ENCODE measurements around the gene HEATR5A. TPM values are rescaled to one million over a fixed set of nuclear protein-coding genes. Genes with fewer than 3 reads are reported as not detected.

The HEATR5A gene
- total and polyA plus RNA-seq, 2 of the 13 experiments (the other 11 are each of a cell fraction or from before 2014, with no cell fraction given): 36.4 to 105 TPM

DNA sequence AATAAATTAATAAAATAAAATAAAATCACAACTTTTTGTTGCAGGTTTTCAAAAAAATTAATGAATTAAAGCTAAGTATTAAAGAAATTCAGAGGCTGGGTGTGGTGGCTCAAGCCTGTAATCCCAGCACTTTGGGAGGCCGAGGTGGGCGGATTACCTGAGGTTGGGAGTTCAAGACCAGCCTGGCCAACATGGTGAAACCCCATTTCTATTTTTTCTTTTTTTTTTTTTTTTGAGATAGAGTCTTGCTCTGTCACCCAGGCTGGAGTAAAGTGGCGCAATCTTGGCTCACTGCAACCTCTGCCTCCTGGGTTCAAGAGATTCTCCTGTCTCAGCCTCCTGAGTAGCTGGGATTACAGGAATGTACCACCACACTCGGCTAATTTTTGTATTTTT, 161.3 kb downstream of the HEATR5A start (continued):
- TF ChIP-seq, protein P1, sequence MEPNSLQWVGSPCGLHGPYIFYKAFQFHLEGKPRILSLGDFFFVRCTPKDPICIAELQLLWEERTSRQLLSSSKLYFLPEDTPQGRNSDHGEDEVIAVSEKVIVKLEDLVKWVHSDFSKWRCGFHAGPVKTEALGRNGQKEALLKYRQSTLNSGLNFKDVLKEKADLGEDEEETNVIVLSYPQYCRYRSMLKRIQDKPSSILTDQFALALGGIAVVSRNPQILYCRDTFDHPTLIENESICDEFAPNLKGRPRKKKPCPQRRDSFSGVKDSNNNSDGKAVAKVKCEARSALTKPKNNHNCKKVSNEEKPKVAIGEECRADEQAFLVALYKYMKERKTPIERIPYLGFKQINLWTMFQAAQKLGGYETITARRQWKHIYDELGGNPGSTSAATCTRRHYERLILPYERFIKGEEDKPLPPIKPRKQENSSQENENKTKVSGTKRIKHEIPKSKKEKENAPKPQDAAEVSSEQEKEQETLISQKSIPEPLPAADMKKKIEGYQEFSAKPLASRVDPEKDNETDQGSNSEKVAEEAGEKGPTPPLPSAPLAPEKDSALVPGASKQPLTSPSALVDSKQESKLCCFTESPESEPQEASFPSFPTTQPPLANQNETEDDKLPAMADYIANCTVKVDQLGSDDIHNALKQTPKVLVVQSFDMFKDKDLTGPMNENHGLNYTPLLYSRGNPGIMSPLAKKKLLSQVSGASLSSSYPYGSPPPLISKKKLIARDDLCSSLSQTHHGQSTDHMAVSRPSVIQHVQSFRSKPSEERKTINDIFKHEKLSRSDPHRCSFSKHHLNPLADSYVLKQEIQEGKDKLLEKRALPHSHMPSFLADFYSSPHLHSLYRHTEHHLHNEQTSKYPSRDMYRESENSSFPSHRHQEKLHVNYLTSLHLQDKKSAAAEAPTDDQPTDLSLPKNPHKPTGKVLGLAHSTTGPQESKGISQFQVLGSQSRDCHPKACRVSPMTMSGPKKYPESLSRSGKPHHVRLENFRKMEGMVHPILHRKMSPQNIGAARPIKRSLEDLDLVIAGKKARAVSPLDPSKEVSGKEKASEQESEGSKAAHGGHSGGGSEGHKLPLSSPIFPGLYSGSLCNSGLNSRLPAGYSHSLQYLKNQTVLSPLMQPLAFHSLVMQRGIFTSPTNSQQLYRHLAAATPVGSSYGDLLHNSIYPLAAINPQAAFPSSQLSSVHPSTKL (CRISPR knock-in tag; IDR thresholded peaks at IDR 0.05): 0 out of 2 replicates have a peak, but pooled peaks have one; percentile 20
- TF ChIP-seq LCORL (IDR thresholded peaks at IDR 0.05): 0 out of 2 replicates have a peak, but pooled peaks have one; percentile 9
- peak; percentile 16; the same call in 1 of the 2 replicates for TF ChIP-seq LCORL (CRISPR knock-in tag; IDR thresholded peaks at IDR 0.05)
- 0 out of 2 replicates have a peak, but pooled peaks have one; percentile 13 for TF ChIP-seq ZNF253 (CRISPR knock-in tag; IDR thresholded peaks at IDR 0.05; ENCODE audit: borderline replicate concordance)
- peak; percentile 16; the same call in 1 of the 2 replicates for TF ChIP-seq PHF8 (CRISPR knock-in tag; IDR thresholded peaks at IDR 0.05)
- TF ChIP-seq, protein P2, sequence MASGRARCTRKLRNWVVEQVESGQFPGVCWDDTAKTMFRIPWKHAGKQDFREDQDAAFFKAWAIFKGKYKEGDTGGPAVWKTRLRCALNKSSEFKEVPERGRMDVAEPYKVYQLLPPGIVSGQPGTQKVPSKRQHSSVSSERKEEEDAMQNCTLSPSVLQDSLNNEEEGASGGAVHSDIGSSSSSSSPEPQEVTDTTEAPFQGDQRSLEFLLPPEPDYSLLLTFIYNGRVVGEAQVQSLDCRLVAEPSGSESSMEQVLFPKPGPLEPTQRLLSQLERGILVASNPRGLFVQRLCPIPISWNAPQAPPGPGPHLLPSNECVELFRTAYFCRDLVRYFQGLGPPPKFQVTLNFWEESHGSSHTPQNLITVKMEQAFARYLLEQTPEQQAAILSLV (CRISPR knock-in tag; IDR thresholded peaks at IDR 0.05; ENCODE audit: borderline replicate concordance): 0 out of 2 replicates have a peak, but pooled peaks have one; percentile 62
- TF ChIP-seq, protein P3, sequence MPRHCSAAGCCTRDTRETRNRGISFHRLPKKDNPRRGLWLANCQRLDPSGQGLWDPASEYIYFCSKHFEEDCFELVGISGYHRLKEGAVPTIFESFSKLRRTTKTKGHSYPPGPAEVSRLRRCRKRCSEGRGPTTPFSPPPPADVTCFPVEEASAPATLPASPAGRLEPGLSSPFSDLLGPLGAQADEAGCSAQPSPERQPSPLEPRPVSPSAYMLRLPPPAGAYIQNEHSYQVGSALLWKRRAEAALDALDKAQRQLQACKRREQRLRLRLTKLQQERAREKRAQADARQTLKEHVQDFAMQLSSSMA (CRISPR knock-in tag; IDR thresholded peaks at IDR 0.05): peak; percentile 77
- peak; percentile 23; the same call in 1 of the 2 replicates for TF ChIP-seq ATF7-NPFF (CRISPR knock-in tag; IDR thresholded peaks at IDR 0.05; ENCODE audit: low read depth)
